ENCODE results near the gene CHCHD3.

DNA sequence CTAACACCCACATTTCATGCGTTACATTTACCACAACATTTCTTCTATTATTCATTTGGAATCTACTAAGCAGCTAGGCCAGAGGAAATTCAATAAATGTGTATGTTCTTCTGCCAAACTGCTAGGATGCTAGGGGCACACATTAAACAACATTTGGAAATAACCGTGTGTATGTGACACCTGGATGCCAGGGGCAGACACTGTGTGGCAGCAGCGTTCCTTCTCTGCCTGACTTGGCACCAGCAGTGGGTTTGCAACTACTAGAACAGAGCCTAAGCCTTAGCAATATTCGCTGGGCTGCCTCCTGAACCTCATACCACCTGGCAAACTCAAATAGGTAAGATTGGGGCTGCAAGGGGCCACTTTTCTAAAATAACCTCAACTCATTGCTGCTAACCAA is 182.1 kb downstream of the CHCHD3 start:
- TF ChIP-seq, protein P1, sequence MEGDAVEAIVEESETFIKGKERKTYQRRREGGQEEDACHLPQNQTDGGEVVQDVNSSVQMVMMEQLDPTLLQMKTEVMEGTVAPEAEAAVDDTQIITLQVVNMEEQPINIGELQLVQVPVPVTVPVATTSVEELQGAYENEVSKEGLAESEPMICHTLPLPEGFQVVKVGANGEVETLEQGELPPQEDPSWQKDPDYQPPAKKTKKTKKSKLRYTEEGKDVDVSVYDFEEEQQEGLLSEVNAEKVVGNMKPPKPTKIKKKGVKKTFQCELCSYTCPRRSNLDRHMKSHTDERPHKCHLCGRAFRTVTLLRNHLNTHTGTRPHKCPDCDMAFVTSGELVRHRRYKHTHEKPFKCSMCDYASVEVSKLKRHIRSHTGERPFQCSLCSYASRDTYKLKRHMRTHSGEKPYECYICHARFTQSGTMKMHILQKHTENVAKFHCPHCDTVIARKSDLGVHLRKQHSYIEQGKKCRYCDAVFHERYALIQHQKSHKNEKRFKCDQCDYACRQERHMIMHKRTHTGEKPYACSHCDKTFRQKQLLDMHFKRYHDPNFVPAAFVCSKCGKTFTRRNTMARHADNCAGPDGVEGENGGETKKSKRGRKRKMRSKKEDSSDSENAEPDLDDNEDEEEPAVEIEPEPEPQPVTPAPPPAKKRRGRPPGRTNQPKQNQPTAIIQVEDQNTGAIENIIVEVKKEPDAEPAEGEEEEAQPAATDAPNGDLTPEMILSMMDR (IDR thresholded peaks at IDR 0.05) = no peak
- no peak for TF ChIP-seq POLR2AphosphoS5 (IDR thresholded peaks at IDR 0.05)
